HepG2 (cell line): ENCODE results near the gene CCNYL1. TPM values are rescaled to one million over a fixed set of nuclear protein-coding genes. Genes with fewer than 3 reads are reported as not detected.

Source experiments
- ADNP ChIP-seq: sonication (generic); formaldehyde crosslinking; IDR thresholded peaks from 2 replicates; pipeline ENCODE4 v1.4.0; 2020; ENCODE audit warnings: missing genetic modification reagents
- AGO2 ChIP-seq: fragments of 200-400 bp; formaldehyde crosslinking; optimal IDR thresholded peaks from 2 replicates; pipeline ENCODE3; 2017; ENCODE audit warnings: mild to moderate bottlenecking, low read depth, low read length, moderate library complexity
- ATF3 ChIP-seq: sonication (generic); formaldehyde crosslinking; IDR thresholded peaks from 2 replicates; pipeline ENCODE4 v1.4.0; 2020; ENCODE audit warnings: missing genetic modification reagents
- ATF7-NPFF ChIP-seq: sonication (generic); formaldehyde crosslinking; IDR thresholded peaks from 2 replicates; pipeline ENCODE4 v1.8.1; 2023; ENCODE audit warnings: mild to moderate bottlenecking, low read depth, missing genetic modification reagents, moderate library complexity
- BCL6 ChIP-seq: IDR thresholded peaks from 2 replicates; pipeline ENCODE4 v1.6.1; 2016; ENCODE audit warnings: missing genetic modification reagents, missing compliant biosample characterization
- DBP ChIP-seq: sonication (generic); formaldehyde crosslinking; IDR thresholded peaks from 2 replicates; pipeline ENCODE4 v1.4.0; 2020; ENCODE audit warnings: missing genetic modification reagents; ENCODE audit errors: not compliant biosample characterization
- EZH2 ChIP-seq: conservative IDR thresholded peaks from 2 replicates; pipeline ENCODE4 v1.6.1; 2012; ENCODE audit warnings: mild to moderate bottlenecking, low read depth, low read length, moderate library complexity
- HOXA7 ChIP-seq: sonication (generic); formaldehyde crosslinking; IDR thresholded peaks from 2 replicates; pipeline ENCODE4 v1.8.1; 2022; ENCODE audit warnings: mild to moderate bottlenecking, missing genetic modification reagents, moderate library complexity
- JUNB ChIP-seq: sonication (generic); formaldehyde crosslinking; IDR thresholded peaks from 2 replicates; pipeline ENCODE4 v1.8.0; 2022; ENCODE audit warnings: missing genetic modification reagents, mild to moderate bottlenecking, borderline replicate concordance
- MED8 ChIP-seq: sonication (generic); formaldehyde crosslinking; IDR thresholded peaks from 2 replicates; pipeline ENCODE4 v1.8.1; 2023; ENCODE audit warnings: mild to moderate bottlenecking, missing genetic modification reagents; ENCODE audit not compliant: insufficient replicate concordance
- NCOR1 ChIP-seq: fragments of 200-600 bp; sonication (generic); IDR thresholded peaks from 2 replicates; pipeline ENCODE4 v1.7.0; 2017; ENCODE audit warnings: antibody characterized with exemption, low read length, borderline replicate concordance
- PHF5A ChIP-seq: IDR thresholded peaks from one replicate; pipeline ENCODE4 v1.6.1; 2018; ENCODE audit warnings: low read depth, missing genetic modification reagents; ENCODE audit not compliant: unreplicated experiment
- PTBP1 ChIP-seq: fragments of 200-400 bp; formaldehyde crosslinking; IDR thresholded peaks from 2 replicates; pipeline ENCODE4 v1.6.1; 2018; ENCODE audit warnings: low read length, low read depth; ENCODE audit not compliant: poor library complexity, severe bottlenecking
- RELA ChIP-seq: sonication (generic); formaldehyde crosslinking; IDR thresholded peaks from 2 replicates; pipeline ENCODE4 v1.4.0; 2020; ENCODE audit warnings: missing genetic modification reagents
- SNAPC2 ChIP-seq: sonication (generic); formaldehyde crosslinking; IDR thresholded peaks from 2 replicates; pipeline ENCODE4 v1.8.1; 2022; ENCODE audit warnings: mild to moderate bottlenecking, missing genetic modification reagents
- ZMYM3 ChIP-seq: sonication (generic); formaldehyde crosslinking; IDR thresholded peaks from 2 replicates; pipeline ENCODE4 v1.5.1; 2020; ENCODE audit warnings: mild to moderate bottlenecking, missing genetic modification reagents
- ZNF12 ChIP-seq: sonication (generic); formaldehyde crosslinking; IDR thresholded peaks from 2 replicates; pipeline ENCODE4 v1.5.0; 2020; ENCODE audit warnings: missing genetic modification reagents
- ZNF136 ChIP-seq: sonication (generic); formaldehyde crosslinking; IDR thresholded peaks from 2 replicates; pipeline ENCODE4 v1.8.1; 2022; ENCODE audit warnings: low read depth, mild to moderate bottlenecking, moderate library complexity, missing genetic modification reagents
- ZNF317 ChIP-seq: sonication (generic); formaldehyde crosslinking; IDR thresholded peaks from 2 replicates; pipeline ENCODE4 v1.5.0; 2020; ENCODE audit warnings: mild to moderate bottlenecking, missing genetic modification reagents
- ZNF501 ChIP-seq: sonication (generic); formaldehyde crosslinking; IDR thresholded peaks from 2 replicates; pipeline ENCODE4 v1.5.1; 2020; ENCODE audit warnings: mild to moderate bottlenecking, moderate library complexity, missing genetic modification reagents
- ZNF530 ChIP-seq: sonication (generic); formaldehyde crosslinking; IDR thresholded peaks from 2 replicates; pipeline ENCODE4 v1.5.0; 2020; ENCODE audit warnings: low read depth, mild to moderate bottlenecking, missing genetic modification reagents
- ZNF616 ChIP-seq: sonication (generic); formaldehyde crosslinking; IDR thresholded peaks from 2 replicates; pipeline ENCODE4 v1.5.0; 2020; ENCODE audit warnings: low read depth, mild to moderate bottlenecking, missing genetic modification reagents
- ZNF646 ChIP-seq: sonication (generic); formaldehyde crosslinking; IDR thresholded peaks from 2 replicates; pipeline ENCODE4 v1.9.0; 2021; ENCODE audit warnings: mild to moderate bottlenecking, missing genetic modification reagents
- ZNF747 ChIP-seq: sonication (generic); formaldehyde crosslinking; IDR thresholded peaks from 2 replicates; pipeline ENCODE4 v1.8.1; 2023; ENCODE audit warnings: missing genetic modification reagents, mild to moderate bottlenecking, borderline replicate concordance
- polyA plus RNA-seq, 8 experiments: library from polyadenylated mRNA; depleted of rRNA in 3 of 8; stranded (reverse) in 7 of 8; unstranded in 1 of 8; fragments of >200 nt; fragmentation: Illumina TruSeq in 4 of 8; extraction: Trizol in 4 of 8; gene quantifications; 2 replicates each; pipeline versions ENCODE4 v1.2.1 to v1.2.3, GENCODE V29; 2011 to 2016; ENCODE audit warnings: low read depth in 4 of 8, missing spikeins in 1 of 8, mixed read lengths in 1 of 8; ENCODE audit not compliant: insufficient read depth in 1 of 8
- total RNA-seq, 5 experiments: library from RNA; depleted of rRNA; stranded (reverse); fragments of >200 nt; fragmentation: Illumina TruSeq; extraction: Trizol; gene quantifications; 2 replicates each; pipeline ENCODE4 v1.2.3, GENCODE V29; 2016; ENCODE audit warnings: low read depth in 1 of 5

Gene CCNYL1
- total and polyA plus RNA-seq, 2 of the 13 experiments (the other 11 are each of a cell fraction or from before 2014, with no cell fraction given) = 12.5 to 16.2 TPM

GRCh38 chr2:207711750-207712530, 500 bp downstream of the CCNYL1 start (continued):
- TF ChIP-seq ZNF501 (CRISPR knock-in tag) (0 out of 2 replicates have a peak, but pooled peaks have one; percentile 17), ZNF747 (CRISPR knock-in tag) (no peak), ATF3 (CRISPR knock-in tag) (no peak), RELA (CRISPR knock-in tag) (no peak), ZNF136 (CRISPR knock-in tag) (no peak), BCL6 (no peak), SNAPC2 (CRISPR knock-in tag) (no peak), ZNF12 (CRISPR knock-in tag) (no peak), DBP (CRISPR knock-in tag) (no peak), PTBP1 (no peak), ZNF317 (CRISPR knock-in tag) (no peak), ATF7-NPFF (CRISPR knock-in tag) (no peak; the same call in 1 of the 2 replicates), ZNF530 (CRISPR knock-in tag) (no peak), MED8 (CRISPR knock-in tag) (no peak), EZH2 (no peak), HOXA7 (CRISPR knock-in tag) (no peak), ZNF646 (CRISPR knock-in tag) (no peak; the same call in 1 of the 2 replicates), ADNP (no peak), NCOR1 (no peak), ZNF616 (0 out of 2 replicates have a peak, but pooled peaks have one; percentile 16), PHF5A (CRISPR knock-in tag) (no peak), AGO2 (peak; percentile 77), JUNB (no peak), ZMYM3 (CRISPR knock-in tag) (no peak)
